ENCODE measurements around the gene SPIN1. TPM values are rescaled to one million over a fixed set of nuclear protein-coding genes. Genes with fewer than 3 reads are reported as not detected.
A peak's percentile ranks its signal among the peaks of the same experiment; 100 is the strongest.

The SPIN1 gene
- total RNA-seq, 1 donor from 2014 or later, result 57.4 TPM

- TF ChIP-seq, protein P1, sequence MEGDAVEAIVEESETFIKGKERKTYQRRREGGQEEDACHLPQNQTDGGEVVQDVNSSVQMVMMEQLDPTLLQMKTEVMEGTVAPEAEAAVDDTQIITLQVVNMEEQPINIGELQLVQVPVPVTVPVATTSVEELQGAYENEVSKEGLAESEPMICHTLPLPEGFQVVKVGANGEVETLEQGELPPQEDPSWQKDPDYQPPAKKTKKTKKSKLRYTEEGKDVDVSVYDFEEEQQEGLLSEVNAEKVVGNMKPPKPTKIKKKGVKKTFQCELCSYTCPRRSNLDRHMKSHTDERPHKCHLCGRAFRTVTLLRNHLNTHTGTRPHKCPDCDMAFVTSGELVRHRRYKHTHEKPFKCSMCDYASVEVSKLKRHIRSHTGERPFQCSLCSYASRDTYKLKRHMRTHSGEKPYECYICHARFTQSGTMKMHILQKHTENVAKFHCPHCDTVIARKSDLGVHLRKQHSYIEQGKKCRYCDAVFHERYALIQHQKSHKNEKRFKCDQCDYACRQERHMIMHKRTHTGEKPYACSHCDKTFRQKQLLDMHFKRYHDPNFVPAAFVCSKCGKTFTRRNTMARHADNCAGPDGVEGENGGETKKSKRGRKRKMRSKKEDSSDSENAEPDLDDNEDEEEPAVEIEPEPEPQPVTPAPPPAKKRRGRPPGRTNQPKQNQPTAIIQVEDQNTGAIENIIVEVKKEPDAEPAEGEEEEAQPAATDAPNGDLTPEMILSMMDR (conservative IDR thresholded peaks at IDR 0.05; ENCODE audit: low read depth, low read length), result no peak
- peak overlapping the region; percentile 73 for H3K4me3 ChIP-seq (ENCODE audit: low read depth, low read length)
- DNase-seq (ENCODE audit: low read depth), result no peak
Observed at GRCh38 chr9:88388886-88389605, 802 bp downstream of the SPIN1 start.

GRCh38 chr9:88390371-88390990, 2.2 kb downstream of the SPIN1 start:
- TF ChIP-seq, protein P1 (conservative IDR thresholded peaks at IDR 0.05; ENCODE audit: low read depth, low read length), result no peak
- peak overlapping the region; percentile 73 for H3K4me3 ChIP-seq (ENCODE audit: low read depth, low read length)
- no peak for DNase-seq (ENCODE audit: low read depth)

DNA sequence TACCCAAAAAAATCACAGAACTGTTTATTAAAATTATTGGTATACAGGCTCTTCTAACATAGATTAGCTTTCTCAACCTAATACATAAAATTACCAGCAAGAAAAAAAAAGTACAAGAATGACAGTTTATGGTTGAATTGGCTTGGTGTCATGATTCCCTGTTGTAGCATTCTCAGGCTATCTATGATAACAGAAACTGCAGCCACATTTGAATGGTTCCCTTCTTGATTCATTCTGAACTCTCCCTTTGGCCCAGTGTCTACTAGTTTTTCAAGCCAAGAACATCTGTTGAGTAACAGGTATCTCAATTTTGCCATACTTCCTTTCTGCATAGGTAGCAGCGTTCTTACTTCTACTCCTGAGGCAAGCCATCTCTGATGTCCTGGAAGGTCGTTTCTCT, 3.0 kb downstream of the SPIN1 start:
- no peak overlapping the region for H3K4me3 ChIP-seq (ENCODE audit: low read depth, low read length)
- DNase-seq (ENCODE audit: low read depth), result no peak
- TF ChIP-seq, protein P1 (conservative IDR thresholded peaks at IDR 0.05; ENCODE audit: low read depth, low read length), result no peak

DNA sequence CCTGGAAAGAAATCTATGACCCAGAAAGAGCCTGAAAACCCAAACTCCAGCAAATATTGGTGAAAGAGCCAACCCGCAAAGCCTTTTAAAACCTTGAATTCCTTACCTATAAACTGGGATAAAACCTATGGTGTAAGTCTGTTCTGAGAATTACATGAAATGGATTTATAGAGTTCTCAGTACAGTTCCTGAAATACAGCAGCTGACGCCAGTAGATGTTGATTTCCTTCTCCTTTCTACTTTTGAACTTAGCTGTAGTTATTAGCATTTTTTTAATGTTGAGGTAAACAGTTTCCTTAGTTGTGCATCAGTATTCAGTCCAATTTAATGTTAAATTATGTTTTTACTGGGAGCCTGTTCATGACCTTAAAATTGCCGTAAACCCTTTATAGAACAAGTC, 3.7 kb downstream of the SPIN1 start:
- no peak for DNase-seq (ENCODE audit: low read depth)
- TF ChIP-seq, protein P1 (conservative IDR thresholded peaks at IDR 0.05; ENCODE audit: low read depth, low read length), result no peak

DNA sequence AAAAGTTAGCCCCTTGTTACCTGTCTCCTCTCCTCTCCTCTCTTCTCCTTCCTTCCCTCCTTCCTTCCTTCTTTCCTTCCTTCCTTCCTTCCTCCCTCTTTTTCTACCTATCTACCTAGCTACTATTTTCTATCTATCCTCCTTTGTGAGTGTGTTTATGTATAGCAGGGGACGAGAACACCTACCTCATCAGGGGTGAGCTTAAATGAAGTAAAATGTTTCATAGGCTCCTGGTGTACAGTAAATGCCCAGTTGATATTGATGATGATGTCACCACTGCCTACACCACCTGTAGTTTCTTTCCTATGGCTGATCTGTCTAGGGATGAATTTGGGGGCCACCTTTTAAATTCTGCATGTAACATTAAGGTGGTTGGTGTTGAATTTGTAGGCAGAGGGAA, 4.3 kb downstream of the SPIN1 start:
- TF ChIP-seq, protein P1 (conservative IDR thresholded peaks at IDR 0.05; ENCODE audit: low read depth, low read length), result no peak
- H3K4me3 ChIP-seq (ENCODE audit: low read depth, low read length), result no peak overlapping the region
- no peak for DNase-seq (ENCODE audit: low read depth)

More for the DNA sequence above, 3.7 kb downstream of the SPIN1 start:
- H3K4me3 ChIP-seq (ENCODE audit: low read depth, low read length), result no peak overlapping the region

- H3K4me3 ChIP-seq (ENCODE audit: low read depth, low read length), result no peak overlapping the region
- DNase-seq (ENCODE audit: low read depth), result no peak
- TF ChIP-seq, protein P1 (conservative IDR thresholded peaks at IDR 0.05; ENCODE audit: low read depth, low read length), result no peak
Observed at GRCh38 chr9:88396836-88397577, 8.8 kb downstream of the SPIN1 start.

Measured in epithelial cell of proximal tubule (primary cell).